Keratinocyte (primary cell): ENCODE results near the gene AFDN. TPM values are rescaled to one million over a fixed set of nuclear protein-coding genes. Genes with fewer than 3 reads are reported as not detected.

Experiments
- DNase-seq: peaks from one replicate; pipeline ENCODE4 v3.0.0-alpha.2; 2011; ENCODE audit warnings: low read depth, missing footprints, low spot score
- FAIRE-seq: peaks from 2 replicates; lab custom pipeline; 2011; peaks lifted over from hg19 to GRCh38; lab: Jason Lieb, UNC
- H2AFZ ChIP-seq: 2 replicates; pipeline ENCODE4 v1.6.0; 2012; ENCODE audit warnings: low read length, control low read depth, inconsistent platforms; ENCODE audit not compliant: control insufficient read depth
- H3K27ac ChIP-seq: 2 replicates; pipeline ENCODE4 v1.5.1; 2011; ENCODE audit warnings: low read length; ENCODE audit not compliant: control insufficient read depth, insufficient read depth
- H3K27me3 ChIP-seq: 3 replicates; pipeline ENCODE4 v1.6.0; 2011; ENCODE audit warnings: low read length; ENCODE audit not compliant: control insufficient read depth, insufficient read depth; ENCODE audit errors: extremely low read depth
- H3K36me3 ChIP-seq, 2 experiments: 2 replicates in 1 of 2; 3 replicates in 1 of 2; pipeline ENCODE4 v1.5.1; 2011; ENCODE audit warnings: low read length in 2 of 2, mild to moderate bottlenecking in 1 of 2; ENCODE audit not compliant: control insufficient read depth in 2 of 2, insufficient read depth in 2 of 2; ENCODE audit errors: extremely low read depth in 1 of 2
- H3K4me1 ChIP-seq: 3 replicates; pipeline ENCODE4 v1.5.1; 2011; ENCODE audit warnings: low read length; ENCODE audit not compliant: control insufficient read depth, insufficient read depth; ENCODE audit errors: extremely low read depth
- H3K4me2 ChIP-seq: 3 replicates; pipeline ENCODE4 v1.6.0; 2011; ENCODE audit warnings: low read depth, low read length; ENCODE audit not compliant: control insufficient read depth, insufficient read depth; ENCODE audit errors: extremely low read depth
- H3K4me3 ChIP-seq, 3 experiments: fragments of 200-600 bp in 1 of 3; sonication (generic) in 1 of 3; 2 replicates in 2 of 3; 3 replicates in 1 of 3; pipeline ENCODE4 v1.5.1; 2011 to 2016; ENCODE audit warnings: low read length in 3 of 3, mild to moderate bottlenecking in 3 of 3, control low read depth in 2 of 3, inconsistent platforms in 1 of 3, low read depth in 1 of 3, mixed read lengths in 1 of 3, mixed run types in 1 of 3, moderate library complexity in 1 of 3; ENCODE audit not compliant: control insufficient read depth in 2 of 3, insufficient read depth in 2 of 3; ENCODE audit errors: extremely low read depth in 1 of 3
- H3K79me2 ChIP-seq: 2 replicates; pipeline ENCODE4 v1.6.0; 2012; ENCODE audit warnings: low read length; ENCODE audit not compliant: control insufficient read depth, insufficient read depth
- H3K9ac ChIP-seq: 3 replicates; pipeline ENCODE4 v1.6.0; 2011; ENCODE audit warnings: low read length; ENCODE audit not compliant: control insufficient read depth, insufficient read depth; ENCODE audit errors: extremely low read depth
- H3K9me1 ChIP-seq: 3 replicates; pipeline ENCODE4 v1.6.0; 2011; ENCODE audit warnings: low read length; ENCODE audit not compliant: control insufficient read depth, insufficient read depth; ENCODE audit errors: extremely low read depth
- H3K9me3 ChIP-seq: 2 replicates; pipeline ENCODE4 v1.5.1; 2012; ENCODE audit warnings: low read depth, low read length; ENCODE audit not compliant: control insufficient read depth
- H4K20me1 ChIP-seq: 3 replicates; pipeline ENCODE4 v1.6.0; 2011; ENCODE audit warnings: low read length; ENCODE audit not compliant: control insufficient read depth, insufficient read depth; ENCODE audit errors: extremely low read depth
- CTCF ChIP-seq, 3 experiments: IDR thresholded peaks in 1 of 3; conservative IDR thresholded peaks in 1 of 3; optimal IDR thresholded peaks in 1 of 3; 2 replicates in 2 of 3; 3 replicates in 1 of 3; pipeline versions ENCODE3 to v1.5.1; 2011; ENCODE audit warnings: low read length in 3 of 3, mild to moderate bottlenecking in 3 of 3, moderate library complexity in 2 of 3, control low read depth in 1 of 3, inconsistent platforms in 1 of 3; ENCODE audit not compliant: insufficient read depth in 2 of 3; ENCODE audit errors: extremely low read depth in 1 of 3
- EZH2 ChIP-seq: IDR thresholded peaks from one replicate; pipeline ENCODE4 v1.6.1; 2012; ENCODE audit warnings: inconsistent platforms, mild to moderate bottlenecking, low read length, moderate library complexity
- dilution Hi-C: fragments of 300-500 bp; cut with MboI; formaldehyde crosslinking; loops from one replicate; pipeline ENCODE4 v1.7.0; 2020; ENCODE audit warnings: low sequenced_read_pairs; ENCODE audit not compliant: extremely low pct_ligation_motif_present
- polyA plus RNA-seq, 5 experiments: library from polyadenylated mRNA; depleted of rRNA in 3 of 5; stranded (reverse) in 3 of 5; stranded (forward) in 1 of 5; unstranded in 1 of 5; fragments of >200 nt; gene quantifications; 1 replicate in 1 of 5; 2 replicates in 3 of 5; 3 replicates in 1 of 5; pipeline versions ENCODE4 v1.2.1 to v1.2.3, GENCODE V29; 2011 to 2012; ENCODE audit warnings: missing spikeins in 2 of 5, low read depth in 1 of 5, low replicate concordance in 1 of 5

Gene AFDN
- polyA plus RNA-seq, 1 donor (not counting 4 experiments of a cell fraction or from before 2014, with no cell fraction given), result 46.5 TPM

GRCh38 chr6:167827583-167828324, 1.0 kb downstream of the AFDN start:
- dilution Hi-C loops, result no loop called here
- Histone ChIP-seq H3K4me1 (peaks cover 42% of the 10 kb centered on the region), H3K79me2 (peaks cover 50% of the 10 kb centered on the region), H3K27me3 (no peaks in the 10 kb centered on the region), H2AFZ (peak overlapping the region; percentile 60), H3K9me3 (no peaks in the 10 kb centered on the region), H3K9me1 (peaks cover 5% of the 10 kb centered on the region), H3K27ac (peak overlapping the region; percentile 87), H3K36me3 (no peaks in the 10 kb centered on the region), H4K20me1 (peaks cover 3% of the 10 kb centered on the region), H3K9ac (peak overlapping the region; percentile 85), H3K4me2 (peak overlapping the region; percentile 93), H3K4me3 (peak overlapping the region; percentile 66 to 91 (median 86))
- DNase-seq (no peak), FAIRE-seq (no peak)
- TF ChIP-seq CTCF (optimal IDR thresholded peaks at IDR 0.05 in 1 of 3, IDR thresholded peaks at IDR 0.05 in 1 of 3, conservative IDR thresholded peaks at IDR 0.05 in 1 of 3; ENCODE audit: extremely low read depth in 1 of 3, insufficient read depth in 2 of 3, low read length in 3 of 3), result no peak
- TF ChIP-seq EZH2, result no peak

GRCh38 chr6:167828325-167828956, 1.7 kb downstream of the AFDN start:
- no peaks in the 10 kb centered on the region for H3K9me3 ChIP-seq
- TF ChIP-seq CTCF (optimal IDR thresholded peaks at IDR 0.05 in 1 of 3, IDR thresholded peaks at IDR 0.05 in 1 of 3, conservative IDR thresholded peaks at IDR 0.05 in 1 of 3; ENCODE audit: extremely low read depth in 1 of 3, insufficient read depth in 2 of 3, low read length in 3 of 3) (no peak), EZH2 (no peak)
- peak overlapping the region; percentile 93 for H3K4me2 ChIP-seq
- H3K27me3 ChIP-seq, result no peaks in the 10 kb centered on the region
- dilution Hi-C loops, result no loop called here
- peaks cover 3% of the 10 kb centered on the region for H4K20me1 ChIP-seq
- H3K79me2 ChIP-seq, result peaks cover 57% of the 10 kb centered on the region
- no peak for DNase-seq
- H3K27ac ChIP-seq, result peak overlapping the region; percentile 87
- H2AFZ ChIP-seq, result no peak overlapping the region
- peaks cover 5% of the 10 kb centered on the region for H3K9me1 ChIP-seq
- peak overlapping the region; percentile 66 to 91 (median 86) for H3K4me3 ChIP-seq
- peaks cover 47% of the 10 kb centered on the region for H3K4me1 ChIP-seq
- H3K9ac ChIP-seq, result peak overlapping the region; percentile 85
- no peak for FAIRE-seq
- H3K36me3 ChIP-seq, result no peaks in the 10 kb centered on the region
